DND-41 (cell line): ENCODE data around the gene NCCRP1.

ENCODE experiments used
- ATAC-seq: fragments of 200-7000 bp; cut with Tn5 transposase; 3 replicates; pipeline ENCODE4 v1.9.1; 2021; ENCODE audit warnings: low read depth; ENCODE audit not compliant: insufficient read depth
- DNase-seq: peaks from one replicate; pipeline ENCODE4 v3.0.0-alpha.2; 2020
- H2AFZ ChIP-seq: 2 replicates; pipeline ENCODE4 v1.6.0; 2012; ENCODE audit warnings: low read depth, low read length
- H3K27ac ChIP-seq: 2 replicates; pipeline ENCODE4 v1.5.1; 2012; ENCODE audit warnings: low read length, inconsistent platforms
- H3K27me3 ChIP-seq: fragments of 200-600 bp; sonication (generic); 2 replicates; pipeline ENCODE4 v1.6.0; 2012; ENCODE audit warnings: low read length, mild to moderate bottlenecking, inconsistent platforms; ENCODE audit not compliant: insufficient read depth, poor library complexity
- H3K36me3 ChIP-seq: 2 replicates; pipeline ENCODE4 v1.5.1; 2012; ENCODE audit warnings: low read length, inconsistent platforms; ENCODE audit not compliant: insufficient read depth
- H3K4me1 ChIP-seq: 2 replicates; pipeline ENCODE4 v1.5.1; 2012; ENCODE audit warnings: mild to moderate bottlenecking, low read length; ENCODE audit not compliant: insufficient read depth
- H3K4me2 ChIP-seq: 2 replicates; pipeline ENCODE4 v1.6.0; 2012; ENCODE audit warnings: mild to moderate bottlenecking, moderate library complexity, low read length, inconsistent platforms; ENCODE audit not compliant: insufficient read depth
- H3K4me3 ChIP-seq, 2 experiments: fragments of 200-600 bp in 1 of 2; shearing (Covaris generic) in 1 of 2; 2 replicates each; pipeline ENCODE4 v1.5.1; 2012 to 2016; ENCODE audit warnings: inconsistent platforms in 2 of 2, low read length in 2 of 2, mild to moderate bottlenecking in 2 of 2, low read depth in 1 of 2, moderate library complexity in 1 of 2
- H3K79me2 ChIP-seq: 2 replicates; pipeline ENCODE4 v1.6.0; 2012; ENCODE audit warnings: low read length, inconsistent platforms; ENCODE audit not compliant: insufficient read depth
- H3K9ac ChIP-seq: 2 replicates; pipeline ENCODE4 v1.6.0; 2012; ENCODE audit warnings: low read depth, mild to moderate bottlenecking, inconsistent platforms, low read length, moderate library complexity
- H3K9me3 ChIP-seq: 2 replicates; pipeline ENCODE4 v1.5.1; 2012; ENCODE audit warnings: low read length, moderate library complexity, mild to moderate bottlenecking, inconsistent platforms; ENCODE audit not compliant: insufficient read depth, severe bottlenecking
- H4K20me1 ChIP-seq: 2 replicates; pipeline ENCODE4 v1.6.0; 2012; ENCODE audit warnings: low read length; ENCODE audit not compliant: insufficient read depth
- CTCF ChIP-seq: IDR thresholded peaks from 2 replicates; pipeline ENCODE4 v1.5.1; 2012; ENCODE audit warnings: borderline replicate concordance, low read length, moderate library complexity, mild to moderate bottlenecking; ENCODE audit not compliant: poor library complexity, severe bottlenecking; ENCODE audit errors: extremely low read depth
- EZH2 ChIP-seq: IDR thresholded peaks from 3 replicates; pipeline ENCODE4 v1.6.1; 2012; ENCODE audit warnings: borderline replicate concordance, low read depth, mild to moderate bottlenecking, moderate library complexity, low read length, inconsistent platforms; ENCODE audit not compliant: severe bottlenecking

The NCCRP1 gene

GRCh38 chr19:39173502-39173991 is 23.2 kb upstream of the NCCRP1 start:
- Histone ChIP-seq H4K20me1 (peaks cover 29% of the 10 kb centered on the region), H3K9me3 (no peaks in the 10 kb centered on the region), H3K9ac (no peak overlapping the region), H3K27ac (no peak overlapping the region), H3K79me2 (no peaks in the 10 kb centered on the region), H3K4me2 (no peak overlapping the region), H3K4me1 (no peaks in the 10 kb centered on the region), H2AFZ (no peak overlapping the region), H3K27me3 (no peaks in the 10 kb centered on the region), H3K36me3 (peaks cover 88% of the 10 kb centered on the region), H3K4me3 (no peak overlapping the region)
- no peak for TF ChIP-seq CTCF
- no peak for TF ChIP-seq EZH2
- DNase-seq (no peak), ATAC-seq (no peak)

- no peak for ATAC-seq
- Histone ChIP-seq H3K9me3 (no peaks in the 10 kb centered on the region), H4K20me1 (peaks cover 23% of the 10 kb centered on the region), H3K4me1 (no peaks in the 10 kb centered on the region), H3K27ac (no peak overlapping the region), H3K27me3 (no peaks in the 10 kb centered on the region), H3K4me2 (no peak overlapping the region), H3K36me3 (peaks cover 86% of the 10 kb centered on the region), H3K79me2 (no peaks in the 10 kb centered on the region), H3K9ac (no peak overlapping the region), H2AFZ (no peak overlapping the region), H3K4me3 (no peak overlapping the region)
- DNase-seq: no peak
- no peak for TF ChIP-seq EZH2
- TF ChIP-seq CTCF: no peak
Measured at GRCh38 chr19:39174142-39174541, 22.6 kb upstream of the NCCRP1 start.

- H3K9ac ChIP-seq: no peak overlapping the region
- H3K9me3 ChIP-seq: no peaks in the 10 kb centered on the region
- H3K4me2 ChIP-seq: no peak overlapping the region
- no peak for DNase-seq
- ATAC-seq: no peak
- H3K4me1 ChIP-seq: no peaks in the 10 kb centered on the region
- TF ChIP-seq EZH2: no peak
- TF ChIP-seq CTCF: no peak
- H3K36me3 ChIP-seq: peaks cover 81% of the 10 kb centered on the region
- H4K20me1 ChIP-seq: peaks cover 20% of the 10 kb centered on the region
- H3K79me2 ChIP-seq: no peaks in the 10 kb centered on the region
- no peak overlapping the region for H2AFZ ChIP-seq
- no peak overlapping the region for H3K27ac ChIP-seq
- no peaks in the 10 kb centered on the region for H3K27me3 ChIP-seq
- no peak overlapping the region for H3K4me3 ChIP-seq
Measured at GRCh38 chr19:39174558-39175544, 21.9 kb upstream of the NCCRP1 start.
